ENCODE data around the gene ATF7.

- TF ChIP-seq POLR2A (IDR thresholded peaks at IDR 0.05; ENCODE audit: low read depth, low read length) (no peak), CTCF (IDR thresholded peaks at IDR 0.05; ENCODE audit: extremely low read depth in 1 of 2, insufficient read depth in 1 of 2, low read depth in 1 of 2, low read length in 2 of 2) (no peak), POLR2AphosphoS5 (IDR thresholded peaks at IDR 0.05; ENCODE audit: insufficient read depth, low read depth, low read length) (no peak), MAX (IDR thresholded peaks at IDR 0.05; ENCODE audit: insufficient read depth, insufficient read length) (no peak), JUN (IDR thresholded peaks at IDR 0.05; ENCODE audit: borderline replicate concordance, insufficient read depth, insufficient read length, low read depth) (no peak), GATA2 (IDR thresholded peaks at IDR 0.05; ENCODE audit: insufficient read depth, insufficient read length, low read depth, low read length) (no peak), EZH2 (IDR thresholded peaks at IDR 0.05; ENCODE audit: borderline replicate concordance, low read depth, low read length, severe bottlenecking) (no peak), MYC (IDR thresholded peaks at IDR 0.05; ENCODE audit: low read depth, low read length) (no peak)
These were observed 44.8 kb upstream of the ATF7 start for GRCh38 chr12:53670971-53671370.
